ENCODE measurements around the gene CNTNAP2. TPM values are rescaled to one million over a fixed set of nuclear protein-coding genes. Genes with fewer than 3 reads are reported as not detected.

CNTNAP2 gene
- total and polyA plus RNA-seq, 2 of the 13 experiments (the other 11 are each of a cell fraction or from before 2014, with no cell fraction given): 0.40 to 0.42 TPM

GRCh38 chr7:148379677-148380076 is 2263.1 kb downstream of the CNTNAP2 start (continued):
- TF ChIP-seq ZNF660 (CRISPR knock-in tag; IDR thresholded peaks at IDR 0.05; ENCODE audit: borderline replicate concordance, low read depth) (no peak), NFIB (CRISPR knock-in tag; IDR thresholded peaks at IDR 0.05; ENCODE audit: borderline replicate concordance) (no peak), ZNF772 (CRISPR knock-in tag; IDR thresholded peaks at IDR 0.05) (no peak), NBN (conservative IDR thresholded peaks at IDR 0.05) (no peak)

GRCh38 chr7:148380596-148381419 is 2264.2 kb downstream of the CNTNAP2 start:
- ATAC-seq: peak; percentile 78
- ChIA-PET POLR2A (no interaction called here), CTCF (ENCODE audit: low intra/inter-chr PET ratio, low total read pairs) (no interaction called here)
- TF ChIP-seq ZBTB33 (CRISPR knock-in tag; IDR thresholded peaks at IDR 0.05) (peak; percentile 74), ZNF687 (CRISPR knock-in tag; IDR thresholded peaks at IDR 0.05) (peak; percentile 32), KLF12 (CRISPR knock-in tag; IDR thresholded peaks at IDR 0.05; ENCODE audit: borderline replicate concordance) (no peak), ZNF496 (CRISPR knock-in tag; IDR thresholded peaks at IDR 0.05; ENCODE audit: insufficient replicate concordance) (no peak), CREB1 (IDR thresholded peaks at IDR 0.05) (0 out of 2 replicates have a peak, but pooled peaks have one; percentile 41), CREB1 (CRISPR knock-in tag; IDR thresholded peaks at IDR 0.05) (no peak), CBX2 (IDR thresholded peaks at IDR 0.05; ENCODE audit: low read depth, low read length) (no peak), CBX2 (CRISPR knock-in tag; IDR thresholded peaks at IDR 0.05; ENCODE audit: low read depth) (no peak)

More at GRCh38 chr7:148380596-148381419, 2264.2 kb downstream of the CNTNAP2 start:
- peaks cover 10% of the 10 kb centered on the region for H3K4me1 ChIP-seq (ENCODE audit: insufficient read depth, low read length)
- no peak overlapping the region for H3K27ac ChIP-seq (ENCODE audit: extremely low read length, insufficient read depth, low read length)
- no peak overlapping the region for H3K9ac ChIP-seq (ENCODE audit: insufficient read depth, low read depth, low read length)
- in situ Hi-C loops (cut with HindIII; ENCODE audit: extremely low pct_ligation_motif_present, low pct_unique_long_range_greater_than_20kb): no loop called here
- H4K20me1 ChIP-seq (ENCODE audit: insufficient read depth, low read length): no peaks in the 10 kb centered on the region
- no peaks in the 10 kb centered on the region for H3K27me3 ChIP-seq (ENCODE audit: control insufficient read depth in 1 of 2, insufficient read depth in 2 of 2, low read length in 2 of 2)
- H3K79me2 ChIP-seq (ENCODE audit: insufficient read depth, low read length): no peaks in the 10 kb centered on the region
- no peak overlapping the region for H3K4me2 ChIP-seq (ENCODE audit: low read depth, low read length)
- H3K4me3 ChIP-seq (replicated peaks in 1 of 3; ENCODE audit: insufficient read depth in 1 of 3, low read depth in 2 of 3, low read length in 3 of 3): no peak overlapping the region
- FAIRE-seq (no peak), DNase-seq (ENCODE audit: low spot score) (peak; percentile 4)
- H3K36me3 ChIP-seq (replicated peaks in 1 of 2; ENCODE audit: control insufficient read depth in 1 of 2, insufficient read depth in 2 of 2, low read length in 2 of 2): no peaks in the 10 kb centered on the region
- 55% methylated on average over 9 of the region's 13 CpGs for WGBS (ENCODE audit: low lambda C conversion rate)
- no peaks in the 10 kb centered on the region for H3K9me3 ChIP-seq (ENCODE audit: low read length)
- intact Hi-C loops (cut with micrococcal nuclease; ENCODE audit: unreplicated experiment): no loop called here
- BruUV-seq (replicated peaks): no TSS peak
- H2AFZ ChIP-seq (ENCODE audit: low read length): no peak overlapping the region
